Mucosa of stomach (tissue), 1 donor: ENCODE measurements around the gene PPM1H.

ENCODE experiments used
- H3K27me3 ChIP-seq: one replicate; pipeline ENCODE4 v1.7.0; 2013; ENCODE audit warnings: mild to moderate bottlenecking, low read length; ENCODE audit not compliant: control insufficient read depth, insufficient read depth
- H3K36me3 ChIP-seq: one replicate; pipeline ENCODE4 v1.7.0; 2013; ENCODE audit warnings: low read length; ENCODE audit not compliant: control insufficient read depth, insufficient read depth
- H3K4me1 ChIP-seq: one replicate; pipeline ENCODE4 v1.7.0; 2013; ENCODE audit warnings: mild to moderate bottlenecking, low read length; ENCODE audit not compliant: control insufficient read depth, insufficient read depth
- H3K4me3 ChIP-seq: one replicate; pipeline ENCODE4 v1.7.0; 2013; ENCODE audit warnings: low read length
- H3K9ac ChIP-seq: one replicate; pipeline ENCODE4 v1.7.0; 2013; ENCODE audit warnings: mild to moderate bottlenecking, low read length, moderate library complexity
- H3K9me3 ChIP-seq: one replicate; pipeline ENCODE4 v1.7.0; 2013; ENCODE audit warnings: mild to moderate bottlenecking, low read length, moderate library complexity; ENCODE audit not compliant: control insufficient read depth
- donor health status: Pancreatic carcinoma.

Gene PPM1H

GRCh38 chr12:62776997-62777396 lies 158.0 kb downstream of the PPM1H start:
- H3K9ac ChIP-seq = no peak overlapping the region
- no peaks in the 10 kb centered on the region for H3K9me3 ChIP-seq
- H3K4me1 ChIP-seq = no peaks in the 10 kb centered on the region
- no peaks in the 10 kb centered on the region for H3K36me3 ChIP-seq
- H3K4me3 ChIP-seq = no peak overlapping the region
- no peaks in the 10 kb centered on the region for H3K27me3 ChIP-seq

GRCh38 chr12:62776575-62776974 lies 158.4 kb downstream of the PPM1H start:
- Histone ChIP-seq H3K36me3 (no peaks in the 10 kb centered on the region), H3K27me3 (no peaks in the 10 kb centered on the region), H3K4me3 (no peak overlapping the region), H3K4me1 (no peaks in the 10 kb centered on the region), H3K9ac (no peak overlapping the region), H3K9me3 (no peaks in the 10 kb centered on the region)

GRCh38 chr12:62774794-62775193 lies 160.2 kb downstream of the PPM1H start:
- Histone ChIP-seq H3K27me3 (no peaks in the 10 kb centered on the region), H3K9ac (no peak overlapping the region), H3K4me1 (peaks cover 8% of the 10 kb centered on the region), H3K9me3 (no peaks in the 10 kb centered on the region), H3K4me3 (no peak overlapping the region), H3K36me3 (no peaks in the 10 kb centered on the region)

- no peak overlapping the region for H3K4me3 ChIP-seq
- H3K4me1 ChIP-seq = peaks cover 8% of the 10 kb centered on the region
- H3K36me3 ChIP-seq = no peaks in the 10 kb centered on the region
- H3K9ac ChIP-seq = no peak overlapping the region
- H3K27me3 ChIP-seq = no peaks in the 10 kb centered on the region
- no peaks in the 10 kb centered on the region for H3K9me3 ChIP-seq
Measured at GRCh38 chr12:62772416-62772955, 162.5 kb downstream of the PPM1H start.

- Histone ChIP-seq H3K9ac (no peak overlapping the region), H3K27me3 (no peaks in the 10 kb centered on the region), H3K9me3 (no peaks in the 10 kb centered on the region), H3K4me1 (peaks cover 8% of the 10 kb centered on the region), H3K36me3 (no peaks in the 10 kb centered on the region), H3K4me3 (no peak overlapping the region)
Measured at GRCh38 chr12:62771828-62772227, 163.1 kb downstream of the PPM1H start.

- no peaks in the 10 kb centered on the region for H3K27me3 ChIP-seq
- no peaks in the 10 kb centered on the region for H3K9me3 ChIP-seq
- peaks cover 8% of the 10 kb centered on the region for H3K4me1 ChIP-seq
- no peaks in the 10 kb centered on the region for H3K36me3 ChIP-seq
- no peak overlapping the region for H3K4me3 ChIP-seq
- no peak overlapping the region for H3K9ac ChIP-seq
Measured at GRCh38 chr12:62770381-62770780, 164.6 kb downstream of the PPM1H start.

GRCh38 chr12:62769076-62769619 lies 165.8 kb downstream of the PPM1H start:
- peaks cover 8% of the 10 kb centered on the region for H3K4me1 ChIP-seq
- no peaks in the 10 kb centered on the region for H3K27me3 ChIP-seq
- no peak overlapping the region for H3K9ac ChIP-seq
- no peaks in the 10 kb centered on the region for H3K9me3 ChIP-seq
- H3K36me3 ChIP-seq = no peaks in the 10 kb centered on the region
- no peak overlapping the region for H3K4me3 ChIP-seq

GRCh38 chr12:62767946-62768345 lies 167.0 kb downstream of the PPM1H start:
- H3K9ac ChIP-seq = no peak overlapping the region
- H3K4me1 ChIP-seq = peaks cover 12% of the 10 kb centered on the region
- no peaks in the 10 kb centered on the region for H3K9me3 ChIP-seq
- no peaks in the 10 kb centered on the region for H3K36me3 ChIP-seq
- no peak overlapping the region for H3K4me3 ChIP-seq
- no peaks in the 10 kb centered on the region for H3K27me3 ChIP-seq

- Histone ChIP-seq H3K4me3 (no peak overlapping the region), H3K4me1 (peaks cover 13% of the 10 kb centered on the region), H3K27me3 (no peaks in the 10 kb centered on the region), H3K9ac (no peak overlapping the region), H3K36me3 (no peaks in the 10 kb centered on the region), H3K9me3 (no peaks in the 10 kb centered on the region)
Measured at GRCh38 chr12:62767496-62767895, 167.5 kb downstream of the PPM1H start.

- Histone ChIP-seq H3K36me3 (no peaks in the 10 kb centered on the region), H3K4me3 (no peak overlapping the region), H3K4me1 (peaks cover 20% of the 10 kb centered on the region), H3K27me3 (no peaks in the 10 kb centered on the region), H3K9me3 (no peaks in the 10 kb centered on the region), H3K9ac (no peak overlapping the region)
Measured at GRCh38 chr12:62766496-62766895, 168.5 kb downstream of the PPM1H start.

GRCh38 chr12:62763861-62764645 lies 170.9 kb downstream of the PPM1H start:
- H3K9ac ChIP-seq = no peak overlapping the region
- H3K27me3 ChIP-seq = no peaks in the 10 kb centered on the region
- H3K4me3 ChIP-seq = no peak overlapping the region
- H3K36me3 ChIP-seq = no peaks in the 10 kb centered on the region
- no peaks in the 10 kb centered on the region for H3K9me3 ChIP-seq
- H3K4me1 ChIP-seq = peaks cover 24% of the 10 kb centered on the region

- Histone ChIP-seq H3K36me3 (no peaks in the 10 kb centered on the region), H3K9me3 (no peaks in the 10 kb centered on the region), H3K9ac (no peak overlapping the region), H3K27me3 (no peaks in the 10 kb centered on the region), H3K4me3 (no peak overlapping the region), H3K4me1 (peaks cover 24% of the 10 kb centered on the region)
Measured at GRCh38 chr12:62763312-62763711, 171.6 kb downstream of the PPM1H start.
